H1 (cell line): Measurements from ENCODE around the gene FASTK. TPM values are rescaled to one million over a fixed set of nuclear protein-coding genes. Genes with fewer than 3 reads are reported as not detected.

Experiments used
- CHD7 ChIP-seq: fragments of 300-600 bp; sonication (generic); IDR thresholded peaks from 2 replicates; pipeline ENCODE4 v1.7.1; 2012; ENCODE audit warnings: low read length, moderate library complexity, mild to moderate bottlenecking, inconsistent platforms; ENCODE audit not compliant: insufficient replicate concordance
- CTBP2 ChIP-seq: IDR thresholded peaks from 2 replicates; pipeline ENCODE4 v1.7.0; 2011; ENCODE audit warnings: borderline replicate concordance, mild to moderate bottlenecking, moderate library complexity, mixed read lengths, low read length; ENCODE audit not compliant: insufficient read depth, insufficient read length
- E2F6 ChIP-seq: IDR thresholded peaks from 2 replicates; pipeline ENCODE4 v1.6.1; 2012; ENCODE audit warnings: inconsistent platforms
- MAFK ChIP-seq: IDR thresholded peaks from 2 replicates; pipeline ENCODE4 v1.6.1; 2012; ENCODE audit warnings: low read depth, mild to moderate bottlenecking, improper control_type of control experiment, low read length
- RBBP5 ChIP-seq: IDR thresholded peaks from 2 replicates; pipeline ENCODE4 v1.7.1; 2012; ENCODE audit warnings: low read depth, mild to moderate bottlenecking, inconsistent platforms, low read length, moderate library complexity, borderline replicate concordance
- SUZ12 ChIP-seq: fragments of 200-600 bp; sonication (generic); IDR thresholded peaks from 2 replicates; pipeline ENCODE4 v1.6.1; 2012; ENCODE audit warnings: mild to moderate bottlenecking, inconsistent platforms, low read length, moderate library complexity, mixed read lengths
- ZNF274 ChIP-seq: IDR thresholded peaks from 2 replicates; pipeline ENCODE4 v1.7.0; 2012; ENCODE audit warnings: low read length, borderline replicate concordance; ENCODE audit errors: extremely low read depth
- polyA plus RNA-seq, 7 experiments: library from polyadenylated mRNA; depleted of rRNA in 3 of 7; stranded (reverse) in 5 of 7; unstranded in 2 of 7; fragments of >200 nt in 5 of 7; fragments of 200-250 nt in 2 of 7; gene quantifications; 1 replicate in 5 of 7; 2 replicates in 1 of 7; 4 replicates in 1 of 7; pipeline versions ENCODE4 v1.2.1 to v1.2.3, GENCODE V29; 2011 to 2013; ENCODE audit warnings: missing spikeins in 2 of 7, mixed read lengths in 2 of 7
- total RNA-seq: library from RNA; stranded (reverse); fragmentation: NEBNext Ultra II Directional; extraction: Animal tissue kit (Norgen Biotek cat#: 25700); gene quantifications from 2 replicates; pipeline ENCODE4 v1.2.1, GENCODE V29; 2021

Gene FASTK
- total and polyA plus RNA-seq, 2 of the 8 experiments (the other 6 are each of a cell fraction or from before 2014, with no cell fraction given), result 39.4 to 84.0 TPM

GRCh38 chr7:151040616-151041375 is 39.8 kb downstream of the FASTK start (continued):
- TF ChIP-seq SUZ12 (no peak), RBBP5 (no peak), CHD7 (no peak), CTBP2 (no peak), ZNF274 (no peak), E2F6 (no peak), MAFK (no peak)
